ENCODE measurements around the gene AMH.

The AMH gene

DNA sequence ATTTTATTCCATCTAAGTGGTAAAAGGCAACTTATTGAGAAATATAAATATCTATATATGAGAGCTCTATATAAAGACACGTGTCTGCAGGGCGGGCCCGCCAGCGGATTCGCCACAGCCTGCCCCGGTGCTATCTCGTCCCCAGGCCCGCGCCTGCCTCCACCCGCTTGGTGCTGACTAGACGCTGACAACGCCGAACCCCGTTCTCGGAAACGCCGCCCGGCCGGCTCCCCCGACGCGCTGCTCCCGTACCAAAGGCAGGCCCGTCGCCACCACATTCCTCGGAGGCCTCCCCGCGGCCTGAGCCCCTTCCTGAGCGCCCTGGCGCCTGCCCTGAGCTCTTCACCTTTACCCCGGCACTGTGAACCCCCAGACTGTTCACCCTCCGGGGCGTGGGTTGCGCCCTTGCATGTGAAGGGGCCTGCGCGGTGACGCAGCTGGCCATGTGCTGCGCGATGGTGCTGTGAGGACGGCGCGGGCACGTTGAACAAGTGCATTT lies 19.0 kb upstream of the AMH start:
- Histone ChIP-seq H3K9ac (ENCODE audit: low read depth, low read length) (no peak overlapping the region), H3K4me1 (ENCODE audit: control insufficient read depth, insufficient read depth, low read length) (peaks cover 3% of the 10 kb centered on the region; the same call in 1 of the 2 replicates), H3K27ac (ENCODE audit: low read depth, low read length) (no peak overlapping the region)

DNA sequence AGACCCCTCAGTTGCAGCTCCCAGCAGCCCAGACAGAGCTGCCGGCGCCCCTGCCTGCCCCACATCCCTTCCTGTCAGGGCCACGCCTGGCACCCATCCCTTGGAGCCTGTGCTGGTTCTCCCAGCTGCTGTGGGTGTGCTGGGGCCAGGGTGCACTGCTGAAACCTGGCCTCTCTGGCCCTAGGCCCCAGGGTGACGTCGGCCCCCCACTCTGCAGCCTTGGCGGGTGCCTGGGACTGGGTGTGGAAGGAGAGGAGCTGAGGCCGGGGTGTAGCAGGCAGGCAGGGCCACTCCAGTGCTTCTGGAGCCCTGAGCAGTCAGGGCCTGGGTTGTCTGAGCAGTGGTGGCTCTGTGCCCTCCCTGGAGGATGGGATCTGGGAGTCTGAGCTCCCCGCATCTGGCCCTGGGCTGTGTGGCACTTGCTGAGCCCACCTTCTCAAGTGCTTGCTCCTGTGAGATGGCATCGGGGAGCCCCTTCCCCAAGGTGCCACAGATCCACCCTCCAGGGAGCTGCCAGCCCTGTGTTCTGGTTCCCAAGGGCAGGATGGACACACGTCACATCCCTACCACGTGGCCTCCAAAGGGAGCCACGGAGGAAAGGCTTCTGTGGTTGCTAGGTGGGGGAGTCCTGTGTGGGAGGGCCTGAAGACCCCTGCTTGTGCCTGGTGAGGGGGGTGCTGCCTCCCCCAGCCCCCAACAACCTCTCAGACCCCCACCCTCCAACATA lies 18.2 kb upstream of the AMH start:
- no peaks in the 10 kb centered on the region for H3K9me3 ChIP-seq (ENCODE audit: control insufficient read depth, insufficient read depth, low read length)
- H3K4me3 ChIP-seq (ENCODE audit: low read depth, low read length) = no peak overlapping the region
- H3K9ac ChIP-seq (ENCODE audit: low read depth, low read length) = no peak overlapping the region
- H3K27ac ChIP-seq (ENCODE audit: low read depth, low read length) = no peak overlapping the region
- peaks cover 57% of the 10 kb centered on the region for H3K36me3 ChIP-seq (ENCODE audit: control insufficient read depth, insufficient read depth, low read length)
- peaks cover 4% of the 10 kb centered on the region; the same call in 1 of the 2 replicates for H3K4me1 ChIP-seq (ENCODE audit: control insufficient read depth, insufficient read depth, low read length)
- H3K27me3 ChIP-seq (ENCODE audit: control insufficient read depth, insufficient read depth, low read length) = no peaks in the 10 kb centered on the region

More for the DNA sequence above, 19.0 kb upstream of the AMH start:
- H3K9me3 ChIP-seq (ENCODE audit: control insufficient read depth, insufficient read depth, low read length) = no peaks in the 10 kb centered on the region
- no peaks in the 10 kb centered on the region for H3K27me3 ChIP-seq (ENCODE audit: control insufficient read depth, insufficient read depth, low read length)
- no peak overlapping the region for H3K4me3 ChIP-seq (ENCODE audit: low read depth, low read length)
- H3K36me3 ChIP-seq (ENCODE audit: control insufficient read depth, insufficient read depth, low read length) = peaks cover 66% of the 10 kb centered on the region

DNA sequence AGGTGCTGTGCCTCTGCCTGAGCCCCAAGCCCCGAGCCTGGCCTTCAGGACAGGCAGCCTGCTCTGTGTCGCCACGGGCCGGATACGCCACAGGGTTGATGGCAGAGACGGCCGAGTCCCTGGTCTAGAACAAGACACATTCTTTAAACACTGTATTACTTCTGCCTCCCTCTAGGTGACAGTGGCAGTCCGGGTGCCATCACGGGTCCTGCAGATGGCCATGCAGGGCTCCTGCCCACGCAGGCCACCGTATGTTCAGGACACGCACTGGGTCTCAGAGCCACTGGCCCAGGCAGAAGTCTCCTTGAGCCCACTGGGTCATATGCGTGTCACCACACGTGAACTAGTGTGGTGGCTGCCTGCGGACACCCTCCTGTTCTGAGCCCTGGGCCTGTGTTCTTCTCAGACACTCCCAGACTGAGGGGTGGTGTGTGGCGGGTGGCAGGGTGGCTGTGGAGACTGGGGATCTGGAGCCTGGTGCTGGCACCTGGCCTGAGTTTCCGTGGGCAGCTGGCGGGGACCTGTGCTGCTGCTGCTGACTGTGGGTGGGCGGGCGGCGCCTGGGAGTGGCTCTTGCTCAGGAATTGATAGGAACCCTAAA lies 17.4 kb upstream of the AMH start:
- Histone ChIP-seq H3K9me3 (ENCODE audit: control insufficient read depth, insufficient read depth, low read length) (no peaks in the 10 kb centered on the region), H3K27ac (ENCODE audit: low read depth, low read length) (peak overlapping the region; percentile 1), H3K4me3 (ENCODE audit: low read depth, low read length) (no peak overlapping the region), H3K36me3 (ENCODE audit: control insufficient read depth, insufficient read depth, low read length) (peaks cover 49% of the 10 kb centered on the region), H3K4me1 (ENCODE audit: control insufficient read depth, insufficient read depth, low read length) (peaks cover 4% of the 10 kb centered on the region; the same call in 1 of the 2 replicates), H3K27me3 (ENCODE audit: control insufficient read depth, insufficient read depth, low read length) (no peaks in the 10 kb centered on the region), H3K9ac (ENCODE audit: low read depth, low read length) (no peak overlapping the region)

DNA sequence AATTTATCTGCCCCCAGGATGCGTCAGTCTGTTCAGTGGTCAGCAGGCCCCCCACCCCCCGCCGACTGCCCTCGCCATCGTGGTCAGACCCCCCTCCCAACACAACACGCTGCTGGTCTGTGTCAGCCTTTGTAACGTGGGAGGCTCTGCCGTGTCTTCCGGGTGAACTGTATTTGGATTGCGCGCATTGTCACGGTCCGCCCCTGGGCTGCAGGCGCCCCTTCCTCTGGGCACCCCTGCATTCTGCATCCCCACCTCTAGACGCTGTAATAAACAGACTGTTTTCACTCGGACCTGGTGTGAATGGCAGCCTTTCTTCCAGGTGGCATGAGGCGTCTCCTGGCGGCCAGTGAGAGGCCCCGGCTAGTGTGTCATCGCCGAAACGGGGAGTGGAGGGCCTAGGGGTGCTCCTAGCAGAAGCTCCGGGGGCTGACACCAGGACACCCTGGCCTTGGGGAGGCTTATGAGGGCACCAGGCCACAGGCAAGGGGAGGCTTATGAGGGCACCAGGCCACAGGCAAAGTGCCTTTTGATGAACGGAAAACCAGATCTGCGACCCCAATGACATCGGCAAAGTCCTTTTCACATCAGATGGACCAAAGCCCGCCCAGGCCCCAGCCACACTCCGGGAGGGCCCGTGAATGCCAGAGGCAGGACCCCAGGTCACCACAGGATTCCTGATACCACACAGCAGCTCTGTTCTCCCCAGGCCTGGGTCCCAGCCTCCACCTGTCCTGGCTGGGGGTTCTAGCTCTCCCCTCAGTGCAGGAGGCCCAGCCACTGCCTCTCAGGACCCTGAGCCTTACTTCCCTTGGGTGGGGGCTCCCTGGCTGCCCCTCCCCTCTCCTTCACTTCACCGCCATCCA lies 16.6 kb upstream of the AMH start:
- Histone ChIP-seq H3K9me3 (ENCODE audit: control insufficient read depth, insufficient read depth, low read length) (no peaks in the 10 kb centered on the region), H3K9ac (ENCODE audit: low read depth, low read length) (no peak overlapping the region), H3K4me1 (ENCODE audit: control insufficient read depth, insufficient read depth, low read length) (peaks cover 6% of the 10 kb centered on the region), H3K4me3 (ENCODE audit: low read depth, low read length) (no peak overlapping the region), H3K27me3 (ENCODE audit: control insufficient read depth, insufficient read depth, low read length) (no peaks in the 10 kb centered on the region), H3K27ac (ENCODE audit: low read depth, low read length) (peak overlapping the region; percentile 18), H3K36me3 (ENCODE audit: control insufficient read depth, insufficient read depth, low read length) (peaks cover 47% of the 10 kb centered on the region)

DNA sequence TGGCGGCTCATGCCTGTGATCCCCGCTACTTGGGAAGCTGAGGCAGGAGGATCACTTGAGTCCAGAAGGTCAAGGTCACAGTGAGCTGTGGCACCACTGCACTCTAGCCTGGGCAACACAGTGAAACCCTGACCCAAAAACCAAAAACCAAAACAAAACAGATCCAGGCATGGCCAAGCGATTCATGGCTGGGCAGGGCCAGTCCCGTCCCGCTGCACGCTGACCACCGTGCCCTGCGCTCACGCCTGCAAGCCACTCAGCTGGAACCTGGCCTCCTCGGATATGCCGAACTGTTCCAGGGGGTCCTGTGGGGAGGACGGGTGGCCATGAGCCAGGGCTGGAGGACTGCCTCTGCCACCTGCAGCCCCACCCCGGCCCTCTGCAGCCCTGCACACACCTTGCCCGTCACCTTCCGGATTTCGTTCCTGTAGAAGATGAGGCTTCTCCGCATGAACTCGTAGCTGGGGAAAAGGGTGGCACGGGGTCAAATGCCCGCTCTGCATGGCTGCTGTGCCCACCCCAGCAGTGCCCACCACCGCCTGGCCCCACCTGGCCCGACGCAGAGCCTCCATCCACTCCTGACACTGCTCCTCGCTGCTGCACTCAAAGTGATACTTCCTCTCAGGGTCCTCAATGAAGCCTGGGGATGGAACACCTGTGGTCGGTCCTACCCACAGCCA lies 15.4 kb upstream of the AMH start:
- no peak overlapping the region for H3K27ac ChIP-seq (ENCODE audit: low read depth, low read length)
- no peaks in the 10 kb centered on the region for H3K9me3 ChIP-seq (ENCODE audit: control insufficient read depth, insufficient read depth, low read length)
- H3K27me3 ChIP-seq (ENCODE audit: control insufficient read depth, insufficient read depth, low read length) = no peaks in the 10 kb centered on the region
- H3K9ac ChIP-seq (ENCODE audit: low read depth, low read length) = no peak overlapping the region
- H3K4me3 ChIP-seq (ENCODE audit: low read depth, low read length) = no peak overlapping the region
- peaks cover 15% of the 10 kb centered on the region for H3K4me1 ChIP-seq (ENCODE audit: control insufficient read depth, insufficient read depth, low read length)
- H3K36me3 ChIP-seq (ENCODE audit: control insufficient read depth, insufficient read depth, low read length) = peaks cover 44% of the 10 kb centered on the region

DNA sequence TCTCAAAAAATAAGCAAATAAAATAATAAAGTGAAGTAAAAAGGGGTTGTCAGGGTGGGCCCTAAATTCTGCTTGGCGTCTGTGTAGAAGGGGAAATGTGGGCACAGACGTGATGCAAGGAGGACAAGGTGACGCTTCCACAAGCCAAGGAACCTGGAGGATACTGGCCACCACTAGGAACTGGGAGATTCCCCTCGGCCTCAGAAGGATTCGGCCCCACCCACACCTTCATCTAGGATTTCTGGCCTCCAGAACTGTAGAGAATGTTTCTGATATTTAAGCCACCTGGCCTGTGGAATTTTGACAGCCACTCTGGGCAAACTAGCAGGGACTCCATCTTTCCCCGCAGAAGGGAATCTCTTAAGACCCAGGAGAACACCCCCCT lies 14.1 kb upstream of the AMH start:
- H3K36me3 ChIP-seq (ENCODE audit: control insufficient read depth, insufficient read depth, low read length) = peaks cover 34% of the 10 kb centered on the region
- H3K4me1 ChIP-seq (ENCODE audit: control insufficient read depth, insufficient read depth, low read length) = peaks cover 23% of the 10 kb centered on the region
- peak overlapping the region; percentile 94 for H3K4me3 ChIP-seq (ENCODE audit: low read depth, low read length)
- H3K9ac ChIP-seq (ENCODE audit: low read depth, low read length) = peak overlapping the region; percentile 70
- no peaks in the 10 kb centered on the region for H3K27me3 ChIP-seq (ENCODE audit: control insufficient read depth, insufficient read depth, low read length)
- no peaks in the 10 kb centered on the region for H3K9me3 ChIP-seq (ENCODE audit: control insufficient read depth, insufficient read depth, low read length)
- no peak overlapping the region for H3K27ac ChIP-seq (ENCODE audit: low read depth, low read length)

DNA sequence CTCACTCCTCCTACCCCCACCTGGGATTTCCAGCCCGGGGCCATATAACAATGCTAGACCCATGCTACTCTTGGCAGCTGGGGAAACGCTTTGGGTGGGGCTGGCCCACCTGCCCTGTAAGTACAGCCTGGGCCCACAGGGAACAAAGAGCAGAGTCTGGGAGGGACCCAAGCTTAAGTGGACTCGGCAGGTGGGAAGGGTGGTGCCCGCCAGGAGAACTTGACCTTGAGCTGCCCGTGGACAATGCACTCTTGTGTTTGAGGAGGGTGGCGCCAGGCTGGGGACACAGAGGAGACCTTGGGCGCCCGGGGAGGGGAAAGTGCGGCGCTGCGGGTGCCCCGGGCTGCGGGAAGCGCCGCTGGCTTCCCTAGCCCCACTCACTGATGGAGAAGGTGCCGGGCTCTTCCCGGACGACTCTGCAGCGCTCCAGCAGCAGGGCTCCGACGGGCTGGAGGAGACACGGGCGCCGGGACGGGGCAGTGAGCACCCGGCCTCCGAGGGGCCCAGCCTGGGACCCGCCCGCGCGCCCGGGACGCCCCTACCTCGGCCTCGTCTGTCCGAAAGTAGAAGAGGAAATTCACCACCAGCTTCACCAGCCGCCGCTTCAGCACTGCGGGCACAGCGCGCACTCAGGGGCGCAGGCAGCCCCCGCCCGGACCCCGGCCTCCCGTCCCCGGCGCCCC lies 13.6 kb upstream of the AMH start:
- no peaks in the 10 kb centered on the region for H3K9me3 ChIP-seq (ENCODE audit: control insufficient read depth, insufficient read depth, low read length)
- H3K4me3 ChIP-seq (ENCODE audit: low read depth, low read length) = peak overlapping the region; percentile 94
- no peaks in the 10 kb centered on the region for H3K27me3 ChIP-seq (ENCODE audit: control insufficient read depth, insufficient read depth, low read length)
- peak overlapping the region; percentile 70 for H3K9ac ChIP-seq (ENCODE audit: low read depth, low read length)
- peak overlapping the region; percentile 98 for H3K27ac ChIP-seq (ENCODE audit: low read depth, low read length)
- peaks cover 28% of the 10 kb centered on the region for H3K36me3 ChIP-seq (ENCODE audit: control insufficient read depth, insufficient read depth, low read length)
- H3K4me1 ChIP-seq (ENCODE audit: control insufficient read depth, insufficient read depth, low read length) = peaks cover 29% of the 10 kb centered on the region

DNA sequence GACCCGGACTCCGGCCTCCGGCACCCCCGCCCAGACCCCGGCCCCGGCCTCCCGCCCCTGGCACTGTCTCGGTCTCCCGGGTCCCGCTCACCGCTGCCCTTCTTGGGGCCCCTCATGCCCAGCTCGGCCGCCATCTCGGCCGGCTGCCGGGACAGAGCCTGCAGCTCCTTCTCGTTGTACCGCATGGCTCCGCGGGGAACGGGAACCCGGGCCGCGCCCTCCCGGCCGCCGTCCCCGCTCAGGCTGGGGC lies 13.1 kb upstream of the AMH start:
- Histone ChIP-seq H3K36me3 (ENCODE audit: control insufficient read depth, insufficient read depth, low read length) (peaks cover 30% of the 10 kb centered on the region), H3K4me1 (ENCODE audit: control insufficient read depth, insufficient read depth, low read length) (peaks cover 31% of the 10 kb centered on the region), H3K27ac (ENCODE audit: low read depth, low read length) (peak overlapping the region; percentile 98), H3K27me3 (ENCODE audit: control insufficient read depth, insufficient read depth, low read length) (no peaks in the 10 kb centered on the region), H3K9ac (ENCODE audit: low read depth, low read length) (peak overlapping the region; percentile 70; the same call in 1 of the 2 replicates), H3K4me3 (ENCODE audit: low read depth, low read length) (peak overlapping the region; percentile 94), H3K9me3 (ENCODE audit: control insufficient read depth, insufficient read depth, low read length) (no peaks in the 10 kb centered on the region)

DNA sequence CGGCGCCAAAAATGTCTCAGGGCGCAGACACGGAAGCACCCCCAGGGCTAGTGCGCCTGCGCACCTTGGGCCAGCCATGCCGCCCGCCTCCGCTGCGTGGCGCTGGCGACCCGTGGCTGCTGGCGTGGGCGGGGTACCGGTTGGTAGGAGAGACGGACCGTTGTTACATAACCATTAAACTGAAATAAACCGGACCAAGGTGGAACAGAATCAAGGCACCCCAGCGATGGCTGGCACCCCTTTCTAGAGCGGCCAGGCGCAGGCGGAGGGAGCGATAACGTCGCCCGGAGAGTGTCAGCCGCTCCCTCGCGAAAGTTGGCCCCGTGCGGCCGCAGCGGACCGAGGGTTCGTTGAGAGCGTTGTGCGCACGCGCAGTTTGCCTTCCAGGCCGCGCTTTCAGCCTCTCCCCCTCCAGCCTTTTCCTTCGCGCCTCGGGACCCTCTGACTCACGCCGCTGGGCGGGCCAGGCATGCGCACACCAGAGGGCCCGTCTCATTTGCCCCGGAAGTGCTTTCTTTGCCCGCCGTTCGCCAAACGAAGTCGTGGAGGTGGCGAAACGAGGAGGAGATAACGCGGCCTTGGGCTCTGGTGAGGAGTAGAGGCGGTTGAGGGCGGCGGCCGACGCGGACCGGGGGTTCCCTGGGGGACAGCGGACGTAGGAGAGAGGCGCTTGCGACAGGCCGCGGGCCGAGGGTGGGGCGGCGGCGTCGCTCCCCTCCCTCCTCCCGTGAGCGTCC lies 12.6 kb upstream of the AMH start, which contains the start of the genes PLEKHJ1 and SF3A2:
Gene PLEKHJ1, minus strand, starts transcription at position 16 of the 737 bp plus-strand sequence. CDS start 81 bp downstream, outside the sequence.
Gene SF3A2, plus strand, starts transcription at position 511 of the 737 bp plus-strand sequence. CDS start 6,595 bp downstream, outside the sequence.
- H3K36me3 ChIP-seq (ENCODE audit: control insufficient read depth, insufficient read depth, low read length) = peaks cover 35% of the 10 kb centered on the region
- no peaks in the 10 kb centered on the region for H3K9me3 ChIP-seq (ENCODE audit: control insufficient read depth, insufficient read depth, low read length)
- peak within 1 kb of the TSS; percentile 94 for H3K4me3 ChIP-seq (ENCODE audit: low read depth, low read length)
- peak within 1 kb of the TSS; percentile 97 for H3K9ac ChIP-seq (ENCODE audit: low read depth, low read length)
- H3K27ac ChIP-seq (ENCODE audit: low read depth, low read length) = peak within 1 kb of the TSS; percentile 98
- no peaks in the 10 kb centered on the region for H3K27me3 ChIP-seq (ENCODE audit: control insufficient read depth, insufficient read depth, low read length)
- peaks cover 35% of the 10 kb centered on the region for H3K4me1 ChIP-seq (ENCODE audit: control insufficient read depth, insufficient read depth, low read length)

Measured in HUES48 (cell line).